ENCODE measurements around the gene GRIK3. TPM values are rescaled to one million over a fixed set of nuclear protein-coding genes. Genes with fewer than 3 reads are reported as not detected.

GRIK3 gene
- total RNA-seq, 2 donors from 2014 or later = 0.85 to 0.89 TPM

DNA sequence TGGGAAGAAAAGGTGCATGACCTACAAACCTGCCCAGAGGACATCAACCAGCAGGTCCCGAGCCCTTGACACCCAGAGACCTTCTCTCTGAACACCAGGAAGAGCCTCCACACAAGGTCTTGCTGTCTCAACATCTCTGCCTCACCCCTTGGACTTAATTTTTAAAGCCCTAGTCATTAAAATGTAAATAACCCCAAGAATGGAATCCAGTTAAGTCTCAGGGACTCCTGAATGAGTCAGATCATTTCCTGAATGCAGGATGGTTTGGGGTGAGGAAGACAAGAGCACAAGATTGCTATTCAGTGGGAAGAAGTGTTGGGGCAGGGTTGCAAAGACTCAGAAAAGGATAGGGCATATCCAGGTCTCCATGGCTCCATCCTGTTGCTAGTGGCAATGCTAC, 17.8 kb upstream of the GRIK3 start:
- no peak for DNase-seq
- intact Hi-C loops (cut with DNase I) = no loop called here
- no peak for ATAC-seq

DNA sequence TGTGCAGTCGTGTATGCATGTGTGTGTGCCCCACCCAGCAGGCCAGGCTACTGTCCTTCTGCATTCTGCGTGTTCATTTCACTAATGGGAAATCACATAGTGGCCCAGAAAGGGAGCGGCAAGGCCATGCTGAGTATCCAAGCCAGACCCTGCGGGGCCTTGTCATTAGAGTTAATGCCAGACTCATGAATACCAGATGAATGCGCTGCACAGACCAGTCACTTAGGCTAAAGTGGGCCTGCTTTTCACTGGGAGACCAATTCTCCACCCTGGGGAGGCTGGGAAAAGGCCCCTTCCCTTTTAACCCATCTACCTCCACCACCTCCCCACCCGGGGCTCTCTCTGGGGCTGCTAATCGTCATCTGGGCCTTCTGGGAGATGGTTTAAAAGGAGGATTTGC, 17.0 kb upstream of the GRIK3 start:
- ATAC-seq (no peak), DNase-seq (no peak)
- intact Hi-C loops (cut with DNase I) = no loop called here

- intact Hi-C loops (cut with DNase I) = no loop called here
- DNase-seq (no peak), ATAC-seq (no peak)
Observed at GRCh38 chr1:37047542-37047941, 13.2 kb upstream of the GRIK3 start.

GRCh38 chr1:37043101-37043500, 8.8 kb upstream of the GRIK3 start:
- no peak for ATAC-seq
- no peak for DNase-seq
- intact Hi-C loops (cut with DNase I) = no loop called here

DNA sequence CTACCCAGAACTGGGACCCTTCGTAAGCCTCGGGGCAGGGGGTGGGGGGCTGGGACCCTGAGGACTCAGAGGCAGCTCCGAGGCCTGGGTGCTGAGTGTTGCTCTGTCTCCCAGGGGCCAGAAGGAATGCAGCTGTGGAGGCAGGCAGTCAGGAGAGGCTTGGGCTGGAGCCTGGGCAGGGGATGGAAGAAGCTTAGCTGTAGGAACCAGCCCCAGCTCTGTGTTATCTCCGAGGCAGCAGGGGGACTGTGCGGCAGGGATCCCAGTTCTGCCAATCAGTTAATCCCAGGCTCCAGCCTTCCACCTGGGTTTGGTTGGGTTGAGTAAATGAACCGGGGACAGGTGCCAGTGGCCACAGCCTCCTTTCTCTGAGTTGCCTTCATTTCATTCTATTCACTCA, 8.2 kb upstream of the GRIK3 start:
- DNase-seq (no peak), ATAC-seq (no peak)
- intact Hi-C loops (cut with DNase I) = no loop called here

DNA sequence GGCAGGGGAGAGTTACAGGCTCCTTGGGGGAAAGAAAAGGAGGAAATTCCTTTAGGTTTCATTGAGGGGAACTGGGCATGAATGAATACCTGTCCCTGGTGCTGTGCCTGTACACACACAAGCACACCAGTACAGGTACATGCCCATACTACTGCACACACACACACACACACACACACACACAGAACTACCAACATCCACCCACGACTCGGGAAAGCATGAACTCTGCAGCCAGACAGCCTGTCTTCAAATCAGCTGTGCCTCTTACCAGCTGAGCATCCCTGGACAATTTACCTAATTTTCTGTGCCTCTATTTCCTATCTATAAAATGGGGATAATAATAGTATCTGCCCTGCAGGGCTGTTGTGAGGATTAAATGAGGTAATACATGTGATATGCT, 7.2 kb upstream of the GRIK3 start:
- ATAC-seq (no peak), DNase-seq (no peak)
- intact Hi-C loops (cut with DNase I) = no loop called here

GRCh38 chr1:37040773-37041172, 6.5 kb upstream of the GRIK3 start:
- intact Hi-C loops (cut with DNase I) = no loop called here
- no peak for ATAC-seq
- DNase-seq = no peak

DNA sequence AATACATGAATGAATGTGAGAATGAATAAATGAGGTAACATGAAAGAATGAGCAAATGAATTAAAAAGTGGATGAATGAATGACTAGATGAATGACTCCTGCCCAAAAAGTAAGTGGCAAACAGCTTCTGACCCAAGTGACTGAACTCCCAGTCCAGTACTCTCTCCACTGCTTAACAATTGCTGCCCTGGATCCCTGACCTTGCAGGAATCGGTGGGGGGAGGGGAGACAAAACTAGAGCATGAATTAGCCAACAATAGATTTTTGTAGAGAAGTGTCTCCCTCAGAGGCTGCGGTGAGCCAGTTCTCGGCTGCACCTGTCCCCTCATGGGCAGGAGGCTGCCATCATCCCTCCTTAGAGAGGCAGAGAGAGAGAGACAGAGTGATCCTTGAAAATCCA, 5.9 kb upstream of the GRIK3 start:
- ATAC-seq = no peak
- no peak for DNase-seq
- intact Hi-C loops (cut with DNase I) = no loop called here

- ATAC-seq (peak in 1 of 2 donors; percentile 77), DNase-seq (no peak)
- intact Hi-C loops (cut with DNase I) = no loop called here
Observed at GRCh38 chr1:37038227-37039093, 4.1 kb upstream of the GRIK3 start.

DNA sequence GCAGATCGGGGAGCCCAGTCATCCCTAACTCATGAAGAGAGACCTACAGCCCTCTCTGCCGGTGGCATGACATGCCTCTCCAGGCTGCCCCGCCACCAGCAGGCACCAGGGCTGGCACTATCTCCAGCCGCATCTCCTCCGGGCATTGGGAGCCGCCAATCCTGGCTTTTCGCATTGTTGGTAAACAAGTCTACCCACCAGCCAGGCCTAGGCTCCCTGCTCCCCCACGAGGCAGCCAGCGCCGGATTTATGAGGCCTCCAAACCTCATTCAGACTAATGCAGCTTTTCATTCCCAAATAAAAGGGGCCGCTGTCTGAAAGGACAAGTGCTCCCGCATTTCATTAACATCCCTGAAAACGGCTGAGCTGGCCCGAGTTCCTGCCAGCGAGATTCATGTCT, 3.4 kb upstream of the GRIK3 start:
- ATAC-seq (no peak), DNase-seq (no peak)
- intact Hi-C loops (cut with DNase I) = no loop called here

- DNase-seq (no peak), ATAC-seq (no peak)
- intact Hi-C loops (cut with DNase I) = no loop called here
Observed at GRCh38 chr1:37036667-37037053, 2.3 kb upstream of the GRIK3 start.

- intact Hi-C loops (cut with DNase I) = no loop called here
- no peak for ATAC-seq
- no peak for DNase-seq
Observed at GRCh38 chr1:37035796-37036666, 1.7 kb upstream of the GRIK3 start.

- ATAC-seq = no peak
- intact Hi-C loops (cut with DNase I) = no loop called here
- DNase-seq = no peak
Observed at GRCh38 chr1:37035014-37035691, 838 bp upstream of the GRIK3 start.

DNA sequence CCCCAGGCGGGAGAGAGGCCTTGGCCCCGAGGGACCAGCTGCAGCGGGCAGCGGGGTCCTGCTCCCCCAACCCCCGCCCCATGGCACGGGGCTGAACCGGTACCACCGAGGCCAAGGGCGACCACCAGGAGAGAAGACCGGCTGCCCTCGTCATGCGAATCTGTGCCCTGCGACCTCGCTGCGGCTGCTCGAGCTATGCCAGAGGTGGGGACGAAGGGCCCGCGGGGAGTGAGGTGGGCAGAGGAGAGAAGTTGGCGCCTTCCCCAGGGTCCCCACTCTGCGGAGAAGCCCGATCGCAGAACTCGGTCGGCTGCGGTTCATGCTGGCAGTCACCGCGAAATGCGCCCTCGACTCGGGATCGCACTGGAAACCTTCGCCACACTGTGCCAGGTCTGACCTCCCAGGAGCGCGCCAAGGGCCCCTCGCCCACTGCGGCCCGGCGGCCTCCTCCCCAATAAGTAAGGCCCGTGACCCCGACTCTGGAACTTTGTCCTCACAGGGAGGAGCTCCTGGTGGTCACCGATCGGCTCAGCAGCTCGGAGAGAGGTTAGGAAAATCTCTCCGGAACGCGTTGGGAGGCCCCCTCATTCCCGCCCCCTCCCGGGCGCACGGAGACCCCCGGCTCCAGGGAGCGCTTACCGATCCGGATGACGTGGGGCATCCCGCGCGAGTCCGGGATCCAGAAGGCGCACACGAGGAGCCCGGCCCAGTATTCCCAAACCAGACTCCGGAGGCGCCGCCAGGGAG, 787 bp downstream of the GRIK3 start:
- DNase-seq = no peak
- no peak for ATAC-seq
- intact Hi-C loops (cut with DNase I) = no loop called here

GRCh38 chr1:37032660-37033354, 1.5 kb downstream of the GRIK3 start:
- intact Hi-C loops (cut with DNase I) = no loop called here
- DNase-seq = no peak
- no peak for ATAC-seq

DNA sequence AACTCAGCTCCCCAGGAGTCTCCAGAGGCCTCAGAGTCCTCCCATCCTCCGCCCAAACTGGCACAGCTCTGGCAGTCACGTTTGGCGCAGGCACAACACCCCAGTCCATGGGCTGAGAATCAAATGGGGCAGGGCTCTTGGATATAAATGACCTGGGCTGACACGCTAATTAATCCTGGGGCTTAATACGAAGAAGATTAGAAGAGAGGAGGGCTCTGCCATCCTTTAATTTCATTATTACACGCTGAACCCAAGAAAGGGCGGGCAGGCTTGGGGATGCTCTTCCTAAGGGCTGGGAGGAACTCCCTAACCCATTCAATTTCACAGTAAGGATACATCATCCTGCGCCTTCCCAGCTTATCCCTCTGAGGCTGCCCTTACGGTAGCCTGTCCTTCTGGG, 2.4 kb downstream of the GRIK3 start:
- DNase-seq = no peak
- intact Hi-C loops (cut with DNase I) = no loop called here
- no peak for ATAC-seq

DNA sequence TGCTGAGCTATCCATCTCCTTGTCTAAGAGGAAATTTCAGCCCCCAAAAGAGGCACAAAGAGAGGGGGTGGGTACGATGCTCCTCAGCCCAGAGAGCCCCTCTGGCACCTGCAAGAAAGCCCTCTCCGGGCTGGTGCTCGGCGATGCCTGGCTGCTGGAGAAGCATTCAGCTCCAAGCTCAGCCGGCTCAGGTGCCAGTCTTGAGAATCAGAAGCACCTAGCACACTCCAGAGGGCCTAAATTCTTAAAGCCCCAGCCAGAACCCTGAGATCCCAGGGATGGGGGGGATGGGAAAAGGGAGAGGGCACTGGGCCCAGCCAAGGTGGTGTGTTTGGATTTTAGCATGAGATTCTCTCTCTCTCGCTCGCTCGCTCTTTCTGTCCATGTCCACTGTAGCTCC, 2.9 kb downstream of the GRIK3 start:
- DNase-seq (no peak), ATAC-seq (no peak)
- intact Hi-C loops (cut with DNase I) = no loop called here

DNA sequence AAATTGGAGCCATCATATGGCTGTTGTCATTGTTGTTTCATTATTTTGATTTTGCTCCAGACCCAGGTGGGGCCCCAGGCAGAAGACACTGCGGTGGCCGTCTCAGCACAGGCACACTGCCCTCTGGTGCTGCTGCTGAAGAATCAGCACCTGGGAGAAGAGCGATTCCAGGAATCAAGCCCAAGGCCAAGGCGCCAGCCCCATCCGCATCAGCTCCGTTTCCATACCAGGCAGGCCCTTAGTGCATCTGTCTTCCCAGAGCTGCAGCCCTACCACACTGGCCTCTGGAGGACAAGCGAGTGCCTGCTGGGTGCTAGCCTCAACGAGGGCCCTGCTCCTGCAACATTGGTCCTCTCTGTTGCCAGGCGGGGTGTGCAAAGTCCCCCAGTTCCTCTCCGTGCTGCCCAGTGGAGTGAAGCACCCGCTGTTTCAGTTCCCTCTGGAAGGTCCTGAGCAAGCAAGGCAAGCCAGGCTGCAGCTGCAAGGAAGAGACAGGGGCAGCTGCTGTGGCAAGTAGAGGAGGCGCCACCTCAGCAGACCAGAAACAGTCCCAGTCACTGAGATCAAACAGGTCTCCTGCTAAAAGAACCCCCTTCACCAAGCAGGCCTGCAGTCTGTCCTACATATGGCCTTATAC, 5.2 kb downstream of the GRIK3 start:
- DNase-seq (no peak), ATAC-seq (peak in 1 of 2 donors; percentile 15)
- intact Hi-C loops (cut with DNase I) = no loop called here

Data from left cardiac atrium (tissue), 4 donors.